Stimulated activated CD4-positive, alpha-beta T cell treated with anti-CD3 and anti-CD28 coated beads, TNF-alpha, amount 100 ng/mL, for 24 hours (primary cell): ENCODE results near the gene STARD10.

ENCODE experiments used
- DNase-seq, 3 experiments: peaks; one replicate each; pipeline ENCODE4 v3.0.0-alpha.2; 2020; ENCODE audit warnings: low read depth in 3 of 3

The STARD10 gene

DNA sequence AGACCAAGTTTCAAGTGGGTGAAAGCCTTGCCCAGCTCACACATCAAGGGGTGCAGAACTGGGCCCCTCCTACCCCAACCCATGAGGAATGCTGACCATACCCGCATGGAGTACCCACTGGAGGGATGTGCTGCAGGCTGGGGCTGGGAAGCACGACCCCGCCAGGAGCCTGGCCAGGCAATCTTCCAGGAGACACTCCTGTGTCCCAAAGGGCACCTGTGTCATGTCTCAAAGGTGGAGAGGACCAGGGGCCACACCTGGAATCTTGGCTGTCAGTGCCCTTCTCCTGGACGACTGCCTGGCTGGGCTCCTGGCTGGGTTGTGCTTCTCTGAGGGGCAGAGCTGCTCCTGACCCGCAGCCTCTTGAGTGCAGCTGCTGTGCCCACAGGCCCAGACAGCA is 48.3 kb downstream of the STARD10 start:
- DNase-seq, result no peak

DNA sequence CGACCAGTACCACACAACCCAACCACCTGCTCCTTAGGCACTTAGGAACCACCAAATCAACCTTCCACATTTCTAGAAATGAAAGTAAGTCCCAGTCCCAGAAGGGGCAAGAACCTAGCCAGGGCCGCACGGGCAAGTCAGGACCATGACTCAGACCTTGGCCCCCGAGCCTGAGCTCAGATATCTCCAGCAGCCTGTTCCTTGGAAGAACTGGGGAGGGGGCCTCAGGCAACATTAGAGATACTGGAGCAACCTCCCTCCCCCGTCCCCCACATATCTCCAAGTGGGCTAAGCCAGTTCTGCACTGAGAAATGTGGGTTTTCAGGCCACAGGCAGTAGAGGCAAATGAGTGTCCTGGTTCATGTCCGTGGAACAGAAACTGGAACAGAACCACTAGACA is 49.4 kb downstream of the STARD10 start:
- no peak for DNase-seq

DNA sequence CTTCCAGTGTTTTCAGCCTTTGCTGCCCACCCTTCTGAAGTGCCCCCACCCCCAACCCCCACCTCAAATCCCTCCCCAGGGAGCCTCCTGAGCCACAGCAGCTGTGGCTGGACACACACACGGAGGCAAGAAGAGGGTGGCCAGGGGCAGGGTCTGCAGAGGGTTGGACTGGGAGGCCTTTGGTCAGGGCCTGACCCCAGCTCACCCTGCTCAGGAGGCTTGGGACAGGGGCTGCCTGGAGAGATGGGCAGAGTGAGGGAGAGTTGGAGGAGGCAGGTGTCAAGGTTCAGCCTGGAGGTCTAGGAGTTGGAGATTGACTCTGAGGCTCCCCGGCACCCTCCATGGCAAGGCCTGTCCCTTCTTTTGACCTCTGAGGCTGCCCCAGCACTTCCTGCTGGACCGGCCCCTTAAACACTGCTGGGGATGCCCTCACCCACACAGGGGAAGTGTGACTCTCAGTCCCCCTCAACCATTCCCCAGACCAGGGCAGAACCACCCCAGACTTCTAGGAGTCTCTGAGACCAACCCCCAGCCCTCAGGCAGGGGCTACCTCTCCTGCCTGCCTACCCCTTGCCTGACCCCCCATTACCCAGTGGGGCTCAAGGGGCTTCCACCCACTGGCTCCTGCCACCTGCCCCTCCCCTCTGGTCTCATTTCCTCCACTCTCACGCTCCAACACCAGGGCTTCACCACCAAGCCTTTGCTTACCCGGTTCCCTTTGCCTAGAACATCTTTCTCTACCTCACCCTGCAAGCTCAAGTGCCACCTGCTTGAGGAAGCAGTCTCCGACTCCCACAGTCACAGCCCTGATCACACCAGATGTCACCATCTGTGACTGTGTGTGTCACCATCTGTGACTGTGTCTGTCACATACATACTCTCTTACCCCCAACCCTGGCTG is 50.3 kb downstream of the STARD10 start:
- no peak for DNase-seq

DNA sequence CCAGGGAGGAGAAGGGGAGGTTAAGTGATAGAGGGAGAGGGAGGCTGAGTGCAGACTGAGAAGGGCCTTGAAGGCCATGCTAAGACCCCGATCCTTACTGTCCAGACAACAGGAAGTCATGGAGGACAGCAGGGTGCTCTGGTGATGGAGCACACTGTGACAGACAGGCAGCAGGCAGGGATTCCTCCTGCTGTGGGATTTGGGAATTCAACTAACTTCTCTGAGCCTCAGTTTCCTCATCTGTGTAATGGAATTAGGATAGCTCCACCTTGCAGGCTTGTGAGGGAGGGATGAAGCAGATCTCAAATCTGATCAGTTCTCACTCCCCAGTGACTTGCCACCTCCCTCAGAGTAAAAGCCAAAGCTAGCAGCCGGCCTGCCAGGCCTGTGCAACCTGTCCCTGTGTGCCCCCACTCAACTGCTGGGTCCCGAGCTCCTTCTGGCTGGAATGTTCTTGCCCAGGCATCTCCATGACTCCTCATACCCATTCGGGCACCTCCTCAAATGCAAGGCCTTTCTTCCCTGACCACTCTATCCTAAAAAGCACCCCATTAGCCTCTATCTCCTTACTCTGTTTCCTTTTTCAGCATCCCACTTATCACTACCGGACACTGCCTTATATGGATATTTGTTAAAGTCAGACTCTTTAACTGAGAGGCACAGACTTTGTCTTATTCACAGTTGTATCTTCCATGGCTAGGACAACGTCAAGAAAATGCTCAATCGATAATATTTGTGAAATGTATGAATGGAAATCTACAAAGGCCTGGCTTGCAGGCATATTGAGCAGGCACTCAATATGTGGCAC is 51.1 kb downstream of the STARD10 start:
- no peak for DNase-seq

- DNase-seq, result no peak
Observed at GRCh38 chr11:72741849-72742512, 51.9 kb downstream of the STARD10 start.

DNA sequence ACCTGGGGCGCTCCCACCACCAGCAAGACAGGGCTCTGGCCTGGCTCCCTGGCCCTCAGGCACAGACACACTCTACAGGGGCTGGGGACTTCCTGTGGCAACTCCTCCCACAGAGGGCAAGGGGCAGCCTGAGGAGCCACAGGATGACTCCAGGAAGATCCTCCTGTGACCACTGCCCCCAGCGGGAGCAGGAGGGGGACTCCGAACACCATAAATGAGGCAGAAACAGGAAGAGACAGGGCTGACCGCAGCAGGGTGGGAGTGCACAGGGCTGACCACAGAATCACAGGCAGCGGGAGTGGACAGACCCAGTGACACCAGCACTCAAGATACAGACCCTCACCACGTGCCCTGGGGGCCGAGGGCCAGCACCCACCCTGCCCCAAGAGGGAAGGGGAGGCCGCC is 52.4 kb downstream of the STARD10 start:
- DNase-seq, result no peak

GRCh38 chr11:72740562-72741428 is 53.1 kb downstream of the STARD10 start:
- DNase-seq, result no peak

DNA sequence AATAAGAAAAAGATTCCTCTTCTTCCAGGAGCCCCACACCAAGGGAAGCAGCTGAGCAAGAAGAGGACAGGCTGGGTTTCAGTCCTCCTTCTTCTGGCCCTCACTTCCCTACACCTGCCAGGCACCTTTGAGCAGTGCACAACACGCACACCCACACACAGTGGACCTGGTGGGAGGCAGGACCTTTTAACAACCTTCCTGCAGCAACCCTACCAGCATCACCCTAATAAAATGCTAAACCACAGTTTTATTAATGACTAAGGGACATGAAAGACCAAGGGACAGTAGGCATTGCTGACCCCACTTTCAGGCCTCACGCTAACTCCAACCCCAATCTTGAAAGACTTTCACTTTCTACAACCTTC is 53.8 kb downstream of the STARD10 start:
- no peak for DNase-seq

- DNase-seq, result no peak
Observed at GRCh38 chr11:72739240-72740059, 54.4 kb downstream of the STARD10 start.

GRCh38 chr11:72738199-72739141 is 55.4 kb downstream of the STARD10 start:
- DNase-seq, result no peak

DNA sequence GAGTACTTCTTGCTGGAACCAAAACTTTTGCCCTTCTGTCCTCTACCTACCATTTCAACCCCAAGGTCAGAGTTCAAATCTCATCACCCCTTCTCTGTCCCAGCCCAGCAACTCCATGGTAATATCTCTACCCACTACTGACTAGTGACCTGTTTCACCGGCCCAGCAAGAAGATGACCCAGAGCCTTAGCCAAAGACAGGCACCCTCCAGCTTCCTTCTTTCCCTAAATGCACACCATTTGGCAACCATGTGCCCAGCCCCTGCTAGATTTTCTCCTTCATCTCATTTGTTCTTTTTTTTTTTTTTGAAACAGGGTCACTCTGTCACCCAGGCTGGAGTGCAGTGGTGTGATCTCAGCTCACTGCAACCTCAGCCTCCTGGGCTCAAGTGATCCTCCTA is 56.5 kb downstream of the STARD10 start:
- DNase-seq, result no peak

- DNase-seq, result peak; percentile 36 to 53 (median 42)
Observed at GRCh38 chr11:72736452-72737069, 57.3 kb downstream of the STARD10 start.

GRCh38 chr11:72735495-72736027 is 58.3 kb downstream of the STARD10 start:
- DNase-seq, result no peak

DNA sequence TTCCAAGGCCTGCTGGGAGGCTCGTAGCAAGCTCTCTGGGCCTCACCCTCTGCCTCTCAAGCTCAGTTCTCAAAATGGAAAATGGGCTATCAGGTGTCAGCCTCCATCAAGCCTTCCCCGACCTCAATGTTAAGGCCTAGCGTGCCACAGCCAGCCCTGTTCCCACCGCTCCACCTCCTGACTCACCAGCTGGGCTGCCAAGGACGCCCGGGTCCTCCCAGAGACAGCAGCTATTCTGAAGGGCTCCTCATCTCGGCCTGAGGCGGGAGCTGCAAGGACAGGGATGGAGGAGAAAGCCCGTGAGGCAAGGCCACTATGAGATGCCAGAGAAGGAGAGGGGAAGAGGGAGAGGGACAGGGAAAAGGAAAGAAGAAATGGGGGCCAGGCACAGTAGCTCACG is 61.5 kb downstream of the STARD10 start:
- DNase-seq, result no peak

DNA sequence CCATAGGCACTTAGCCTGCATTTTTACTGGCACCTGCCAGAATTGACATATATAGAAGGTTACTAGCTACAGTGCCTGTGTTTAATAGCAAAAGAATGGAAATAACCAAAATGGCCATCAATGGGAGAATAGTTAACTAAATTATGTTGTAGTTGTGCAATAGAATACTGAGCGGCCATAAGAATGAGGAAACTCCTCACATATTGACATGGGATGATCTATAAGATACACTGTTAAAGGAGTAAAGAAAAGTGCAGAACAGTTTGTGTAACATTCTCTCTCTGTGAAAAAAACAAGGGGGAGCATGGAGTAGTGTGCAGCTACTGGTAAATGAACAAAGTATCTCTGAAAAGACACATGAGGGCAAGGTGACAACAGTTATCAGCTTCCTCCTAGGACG is 63.1 kb downstream of the STARD10 start:
- no peak for DNase-seq

DNA sequence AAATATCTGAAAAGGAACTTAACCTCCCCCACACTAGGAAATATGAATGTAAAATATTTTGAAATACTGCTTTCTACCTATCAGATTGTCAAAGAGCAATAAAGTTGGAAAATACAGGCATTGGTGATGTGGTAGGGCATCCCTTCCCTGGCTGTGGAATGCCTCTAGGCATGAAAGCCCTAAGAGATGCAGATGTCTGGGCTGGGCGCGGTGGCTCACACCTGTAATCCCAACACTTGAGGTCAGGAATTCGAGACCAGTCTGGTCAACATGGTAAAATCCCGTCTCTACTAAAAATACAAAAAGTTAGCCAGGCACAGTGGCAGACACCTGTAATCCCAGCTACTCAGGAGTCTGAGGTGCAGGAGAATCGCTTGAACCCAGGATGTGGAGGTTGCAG is 63.6 kb downstream of the STARD10 start:
- no peak for DNase-seq

- DNase-seq, result no peak
Observed at GRCh38 chr11:72727521-72727920, 66.3 kb downstream of the STARD10 start.
